ENCODE results near the gene GLE1.
"Not testable (repeated sequence)": the region's sequence is repeated elsewhere in the genome, so short reads cannot be mapped to it uniquely, and the experiment has no call there.

Gene GLE1

DNA sequence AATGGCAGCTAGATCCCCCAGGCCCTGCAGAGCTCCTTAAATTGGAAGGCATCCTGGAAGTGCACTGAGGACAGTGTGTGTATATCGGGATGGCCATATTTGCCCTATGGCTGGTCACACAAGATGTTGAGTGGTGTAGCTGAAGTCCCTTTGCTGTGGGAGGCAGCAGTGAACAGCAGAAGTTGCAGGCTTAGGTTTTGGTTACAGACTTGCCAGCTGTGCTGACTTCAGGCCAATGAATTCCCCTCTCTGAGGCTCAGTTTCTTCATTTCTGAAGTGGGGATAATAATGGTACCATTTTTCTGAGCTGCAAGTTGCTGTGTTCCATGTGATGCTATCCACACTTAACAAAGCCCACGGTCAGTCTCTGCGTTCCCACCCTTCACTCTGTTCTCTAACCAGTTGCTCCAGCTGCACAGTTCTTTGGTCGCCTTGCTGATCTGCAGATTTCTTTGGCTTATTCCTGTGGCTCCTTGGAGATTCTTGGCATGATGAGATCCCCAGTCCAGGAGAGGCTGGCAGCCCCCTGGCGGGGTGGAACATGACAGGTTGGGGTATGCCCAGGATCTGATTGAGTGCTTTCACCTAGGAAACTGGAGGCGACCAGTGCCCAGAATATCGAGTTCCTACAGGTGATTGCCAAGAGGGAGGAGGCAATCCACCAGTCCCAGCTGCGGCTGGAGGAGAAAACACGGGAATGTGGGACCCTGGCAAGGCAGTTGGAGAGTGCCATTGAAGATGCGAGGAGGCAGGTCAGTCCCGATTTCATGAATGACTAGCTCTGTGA is 6.5 kb upstream of the GLE1 start:
- no peak for DNase-seq

DNA sequence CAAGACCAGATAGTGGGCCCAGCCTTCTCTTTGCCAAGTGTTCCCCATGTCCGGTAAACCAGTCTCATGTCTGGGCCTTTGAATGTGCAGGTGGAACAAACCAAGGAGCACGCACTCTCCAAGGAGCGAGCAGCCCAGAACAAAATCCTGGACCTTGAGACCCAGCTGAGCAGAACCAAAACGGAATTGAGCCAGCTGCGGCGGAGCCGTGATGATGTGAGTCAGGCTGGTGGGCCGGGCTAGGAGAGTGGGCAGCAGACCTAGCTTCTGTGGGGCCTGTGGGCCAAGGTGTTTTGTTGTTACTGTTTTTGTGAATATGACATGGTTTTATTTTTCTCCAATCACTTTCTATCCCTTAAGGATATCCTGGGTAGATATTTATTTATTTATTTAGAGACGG is 5.6 kb upstream of the GLE1 start:
- DNase-seq, result no peak

DNA sequence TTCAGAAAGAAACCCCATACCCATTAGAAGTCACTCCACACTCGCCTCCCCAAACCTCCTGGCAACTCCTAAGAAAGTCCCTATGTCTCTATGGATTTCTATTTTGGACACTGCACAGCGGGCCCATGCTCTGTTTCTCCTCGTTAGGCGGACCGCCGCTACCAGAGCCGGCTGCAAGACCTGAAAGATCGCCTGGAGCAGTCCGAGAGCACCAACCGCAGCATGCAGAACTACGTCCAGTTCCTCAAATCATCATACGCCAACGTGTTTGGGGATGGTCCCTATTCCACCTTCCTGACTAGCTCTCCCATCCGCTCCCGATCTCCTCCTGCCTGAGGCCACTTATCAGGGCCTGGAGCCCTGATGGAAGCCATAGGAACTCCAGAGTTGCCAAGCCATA is 4.6 kb upstream of the GLE1 start:
- DNase-seq, result no peak

DNA sequence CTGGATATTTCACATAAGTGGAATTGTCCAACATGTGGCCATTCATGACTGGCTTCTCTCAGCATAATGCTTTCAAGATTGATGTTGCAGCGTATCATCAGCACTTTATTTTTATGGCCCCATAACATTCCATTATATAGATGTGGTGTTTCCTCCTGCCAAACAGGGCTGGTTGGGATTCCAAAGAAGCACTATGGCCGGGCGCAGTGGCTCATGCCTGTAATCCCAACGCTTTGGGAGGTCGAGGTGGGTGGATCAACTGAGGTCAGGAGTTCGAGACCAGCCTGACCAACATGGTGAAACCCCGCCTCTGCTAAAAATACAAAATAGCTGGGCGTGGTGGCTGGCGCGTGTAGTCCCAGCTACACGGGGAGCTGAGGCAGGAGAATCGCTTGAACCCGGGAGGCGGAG is 1.1 kb upstream of the GLE1 start:
- not testable (repeated sequence) for DNase-seq

DNA sequence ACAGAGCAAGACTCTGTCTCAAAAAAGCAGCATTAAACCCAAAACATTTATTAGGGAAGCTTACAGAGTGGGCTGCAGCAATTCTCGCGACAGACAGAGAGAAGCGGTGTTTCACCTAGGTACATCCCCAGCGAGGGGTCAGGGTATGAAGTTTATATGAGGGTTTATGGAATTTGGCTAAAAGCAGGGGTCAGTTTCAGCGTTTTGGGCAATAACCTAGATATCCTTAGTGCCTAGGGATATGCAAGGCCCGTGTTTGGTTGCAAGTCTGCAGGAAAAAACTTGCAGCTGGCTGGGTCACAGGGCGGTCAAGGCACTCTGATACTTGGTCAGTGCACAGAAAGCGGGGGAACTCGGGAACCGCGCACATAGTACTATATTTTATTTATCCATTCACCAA is 649 bp upstream of the GLE1 start:
- peak in 2 of 3 donors; percentile 2 to 5 for DNase-seq

DNA sequence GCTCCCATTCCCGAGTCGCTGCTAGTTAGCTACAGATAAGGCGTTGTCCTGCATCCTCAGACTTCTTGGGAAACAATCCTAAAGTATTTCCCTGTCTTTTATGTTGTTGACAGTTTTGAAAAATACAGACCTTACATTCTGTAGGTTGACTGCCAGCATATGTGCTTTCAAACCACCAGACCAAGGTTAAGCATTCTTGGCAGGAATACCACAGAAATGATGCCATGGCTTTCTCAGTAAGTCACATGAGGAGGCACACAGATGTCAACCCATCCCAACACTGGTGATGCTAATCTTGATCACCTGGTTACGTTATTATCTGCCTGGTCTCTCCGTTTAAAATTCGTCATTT is 871 bp downstream of the GLE1 start:
- DNase-seq, result no peak

DNA sequence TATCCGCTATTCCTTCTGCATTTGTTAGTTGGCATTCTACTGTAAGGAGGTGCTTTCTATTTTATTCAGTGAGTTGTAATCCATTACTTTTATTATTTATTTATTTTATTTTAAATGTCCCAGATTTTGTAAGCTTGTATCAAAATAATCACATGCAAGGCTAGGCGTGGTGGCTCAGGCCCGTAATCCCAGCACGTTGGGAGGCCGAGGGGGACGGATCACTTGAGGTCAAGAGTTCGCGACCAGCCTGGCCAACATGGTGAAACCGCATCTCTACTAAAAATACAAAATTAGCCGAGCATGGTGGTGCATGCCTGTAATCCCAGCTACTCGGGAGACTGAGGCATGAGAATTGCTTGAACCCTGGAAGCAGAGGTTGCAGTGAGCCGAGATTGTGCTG is 1.4 kb downstream of the GLE1 start:
- not testable (repeated sequence) for DNase-seq

DNA sequence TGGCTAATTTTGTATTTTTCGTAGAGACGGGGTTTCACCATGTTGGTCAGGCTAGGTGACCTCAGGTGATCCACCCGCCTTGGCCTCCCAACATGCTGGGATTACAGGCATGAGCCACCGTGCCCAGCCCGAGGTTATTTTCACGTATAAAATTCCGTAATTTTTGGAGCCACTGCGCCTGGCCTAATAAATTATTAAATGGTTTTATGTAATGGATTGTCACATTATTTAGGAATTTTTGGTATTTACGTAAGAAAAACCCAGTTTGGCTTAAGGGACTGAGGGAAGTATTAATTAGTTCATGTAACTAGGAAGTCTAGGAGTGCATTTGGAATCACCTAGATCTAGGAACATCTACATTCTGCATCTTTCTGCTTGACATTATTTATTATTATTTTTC is 8.3 kb downstream of the GLE1 start:
- DNase-seq, result no peak

DNA sequence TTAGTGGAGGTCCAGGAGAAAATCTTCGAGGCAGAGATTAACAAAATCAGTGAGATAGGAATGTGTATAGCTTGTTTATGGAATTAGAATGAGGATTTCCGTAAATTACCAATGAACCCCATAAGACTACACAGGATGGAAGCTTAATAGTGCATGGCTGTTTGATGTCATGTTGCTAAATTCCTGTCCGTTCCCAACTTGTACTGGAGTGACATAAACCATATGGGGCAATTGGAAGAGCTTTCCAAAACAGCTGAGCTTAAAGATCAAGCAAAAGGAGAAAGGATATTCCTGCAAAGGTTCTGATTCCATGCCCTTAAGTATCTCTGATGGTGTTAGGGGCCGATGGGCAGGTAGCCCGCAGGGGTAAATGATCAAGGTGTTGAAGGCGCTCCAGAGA is 17.4 kb downstream of the GLE1 start:
- DNase-seq, result no peak

DNA sequence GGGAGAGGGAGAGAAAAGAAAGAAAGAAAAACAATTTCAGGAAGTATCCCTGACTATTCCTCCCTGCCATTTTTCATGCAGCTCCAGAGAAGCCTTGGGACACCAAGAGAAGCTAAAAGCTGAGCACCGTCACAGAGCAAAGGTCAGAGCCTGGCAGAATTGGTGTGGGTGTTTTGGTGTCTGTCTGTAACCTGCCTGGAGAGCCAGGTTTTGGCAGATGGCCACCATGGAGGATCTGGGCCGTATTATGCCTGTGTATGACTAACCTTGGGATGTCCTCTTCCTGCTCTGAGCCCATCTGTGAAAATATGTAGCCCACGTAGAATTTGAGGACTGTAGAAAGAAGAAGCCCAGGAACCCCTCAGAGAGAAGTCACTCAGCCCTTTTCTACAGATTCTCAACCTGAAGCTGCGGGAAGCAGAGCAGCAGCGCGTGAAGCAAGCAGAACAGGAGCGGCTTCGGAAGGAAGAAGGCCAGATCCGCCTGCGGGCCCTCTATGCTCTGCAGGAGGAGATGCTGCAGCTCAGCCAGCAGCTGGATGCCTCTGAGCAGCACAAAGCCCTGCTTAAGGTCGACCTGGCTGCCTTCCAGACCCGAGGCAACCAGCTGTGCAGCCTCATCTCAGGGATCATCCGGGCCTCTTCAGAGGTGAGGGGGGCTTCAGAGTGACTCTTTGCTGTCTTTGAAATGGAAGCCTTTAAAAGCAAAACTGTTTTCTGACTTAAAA is 18.8 kb downstream of the GLE1 start:
- no peak for DNase-seq

DNA sequence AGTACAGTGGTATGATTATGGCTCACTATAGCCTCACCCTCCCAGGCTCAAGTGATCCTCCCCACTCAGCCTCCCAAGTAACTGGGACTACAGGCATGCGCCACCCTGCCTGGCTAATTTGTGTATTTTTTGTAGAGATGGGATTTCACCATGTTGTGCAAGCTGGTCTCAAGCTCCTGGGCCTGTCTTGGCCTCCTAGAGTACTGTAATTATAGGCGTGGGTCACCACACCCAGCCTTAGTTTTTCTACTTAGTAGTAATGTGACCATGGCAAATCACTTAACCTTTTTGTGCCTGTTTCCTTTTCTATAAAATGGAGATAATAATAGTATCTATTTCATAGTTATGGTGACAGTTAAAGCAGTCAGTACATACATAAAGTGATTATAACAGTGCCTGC is 22.2 kb downstream of the GLE1 start:
- no peak for DNase-seq

DNA sequence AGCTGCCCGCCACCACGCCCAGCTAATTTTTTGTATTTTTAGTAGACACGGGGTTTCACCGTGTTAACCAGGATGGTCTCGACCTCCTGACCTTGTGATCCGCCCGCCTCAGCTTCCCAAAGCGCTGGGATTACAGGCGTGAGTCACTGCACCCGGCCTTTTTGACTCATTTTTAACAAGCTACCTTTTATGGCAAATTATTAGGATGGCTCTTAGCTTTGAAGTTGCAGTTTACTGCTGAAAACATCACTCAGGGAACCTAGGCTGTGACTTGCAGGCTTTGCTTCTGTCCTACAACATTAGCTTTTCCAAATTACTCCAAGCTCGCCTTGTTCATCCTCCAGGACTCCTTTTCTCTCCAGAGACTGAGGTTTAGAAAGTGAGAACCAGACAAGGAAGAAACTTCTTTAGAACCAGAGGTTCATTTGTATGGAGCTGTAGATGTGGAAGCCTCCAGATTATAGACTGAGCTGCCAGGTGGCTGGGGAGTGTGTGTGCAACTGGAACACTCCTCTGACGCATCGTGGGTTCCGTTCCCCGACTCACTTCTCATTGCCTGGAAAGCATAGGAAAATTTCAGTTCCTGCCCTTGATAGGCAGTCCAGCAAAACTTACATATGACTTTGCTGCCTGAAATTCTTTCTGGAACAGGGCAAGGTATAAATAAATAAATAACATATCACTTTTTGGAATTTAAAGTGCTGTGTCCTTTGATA is 24.1 kb downstream of the GLE1 start:
- DNase-seq, result no peak

DNA sequence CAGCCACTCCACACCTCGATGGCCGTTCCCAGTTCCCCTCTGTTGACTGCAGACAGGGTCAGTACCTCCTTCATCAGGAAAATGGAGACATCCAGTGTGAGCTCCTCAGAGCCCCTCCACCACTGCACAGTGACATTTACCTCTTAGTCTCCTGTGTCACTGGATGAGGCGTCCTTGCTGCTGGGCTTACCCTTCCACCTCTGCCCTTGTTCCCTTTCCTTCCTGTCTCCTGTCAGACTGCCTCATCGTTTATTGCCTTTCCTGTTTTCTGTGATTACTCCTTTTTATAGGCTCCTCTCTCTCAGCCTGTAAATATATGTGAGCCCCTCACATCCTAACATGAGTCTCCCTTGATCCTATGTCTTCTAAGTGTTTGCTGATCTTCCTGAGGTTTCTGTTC is 24.7 kb downstream of the GLE1 start:
- no peak for DNase-seq

DNA sequence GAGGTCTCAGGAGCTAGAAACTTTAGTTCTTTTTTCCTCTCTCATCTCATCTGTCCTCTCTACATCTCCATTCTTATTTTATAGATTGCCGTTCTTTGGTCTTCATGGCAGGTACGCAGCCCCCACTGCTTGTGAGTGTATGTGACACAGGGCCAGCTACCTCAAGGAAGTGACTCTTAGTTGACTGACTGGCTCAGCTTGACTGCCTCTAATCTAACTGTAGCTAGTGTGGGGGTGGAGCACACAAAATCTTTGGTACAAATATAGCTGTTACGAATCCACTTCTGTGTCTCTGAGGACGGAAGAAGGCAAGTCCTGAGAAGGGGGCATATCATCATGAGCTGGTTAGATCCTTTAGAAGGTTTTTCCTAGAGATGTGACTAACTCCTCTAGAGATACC is 28.1 kb downstream of the GLE1 start:
- DNase-seq, result no peak

DNA sequence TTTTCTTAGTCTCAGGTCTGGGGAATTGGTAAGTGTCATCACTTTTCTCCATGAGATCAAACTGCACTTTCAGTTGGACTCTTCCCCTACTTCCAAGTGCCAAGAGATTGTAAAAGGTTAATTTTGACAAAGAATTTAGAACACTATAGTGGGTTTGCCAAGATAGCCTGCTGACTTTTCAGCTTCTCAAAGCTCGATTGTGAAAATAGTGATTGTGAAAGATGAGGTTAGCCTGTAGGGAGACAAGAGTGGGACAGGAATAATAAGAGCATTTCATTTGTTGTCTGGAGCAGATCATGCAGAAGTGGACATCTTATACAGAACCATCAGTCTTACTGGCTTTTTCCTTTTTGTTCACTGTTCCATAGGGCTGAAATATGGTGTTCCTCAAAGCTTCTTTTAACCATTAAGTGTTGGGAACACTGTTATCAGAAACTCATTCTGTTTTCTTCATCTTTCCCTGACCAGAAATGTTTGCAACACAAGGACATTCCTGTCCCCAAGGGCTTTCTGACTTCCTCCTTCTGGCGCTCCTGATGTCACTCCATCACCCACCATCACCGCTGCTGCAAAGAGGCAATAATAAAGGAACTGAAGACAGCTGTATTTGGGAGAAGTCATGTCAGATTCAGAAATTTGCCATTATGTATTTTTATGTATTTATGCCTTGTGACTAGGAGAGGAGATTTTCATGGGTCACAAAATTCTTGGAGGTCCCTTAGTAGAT is 36.3 kb downstream of the GLE1 start:
- DNase-seq, result peak; percentile 74 to 78 (median 77)

DNA sequence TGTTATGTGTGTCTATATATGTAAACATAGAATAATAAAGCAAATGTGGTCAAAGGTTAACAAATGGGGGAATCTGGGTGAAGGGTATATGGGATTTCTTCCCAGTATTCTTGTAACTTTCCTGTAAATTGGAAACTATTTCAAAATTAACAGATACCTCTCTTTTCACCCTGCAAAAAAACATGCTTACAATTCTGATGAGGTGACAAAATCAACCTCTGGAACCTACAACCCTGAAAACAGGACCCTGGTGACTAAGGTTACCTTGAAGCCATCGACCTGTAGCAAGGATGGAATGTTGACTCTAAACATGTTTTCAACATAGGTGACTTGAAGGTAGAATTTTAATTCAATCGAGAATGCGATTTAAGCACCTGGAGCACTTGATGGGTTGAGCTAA is 42.0 kb downstream of the GLE1 start:
- DNase-seq, result no peak

DNA sequence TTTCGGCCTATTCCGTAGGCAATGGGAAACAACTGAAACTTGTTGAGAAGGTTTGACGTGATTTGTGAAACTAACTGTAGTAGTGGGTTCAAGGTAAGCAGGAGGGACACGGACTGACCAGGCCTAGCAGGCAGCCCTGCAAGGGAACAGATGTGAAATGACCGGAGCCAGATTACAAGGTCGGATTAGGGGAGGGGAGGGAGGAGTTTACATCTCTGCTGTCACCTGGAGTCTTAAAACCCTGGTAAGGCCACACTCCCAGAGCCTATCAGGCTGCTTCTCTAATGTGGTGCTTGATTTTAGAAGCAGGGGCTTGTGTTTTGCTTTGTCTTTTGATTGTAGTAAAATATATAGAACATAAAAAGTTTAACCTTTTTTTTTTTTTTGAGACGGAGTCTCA is 44.4 kb downstream of the GLE1 start:
- DNase-seq, result no peak

DNA sequence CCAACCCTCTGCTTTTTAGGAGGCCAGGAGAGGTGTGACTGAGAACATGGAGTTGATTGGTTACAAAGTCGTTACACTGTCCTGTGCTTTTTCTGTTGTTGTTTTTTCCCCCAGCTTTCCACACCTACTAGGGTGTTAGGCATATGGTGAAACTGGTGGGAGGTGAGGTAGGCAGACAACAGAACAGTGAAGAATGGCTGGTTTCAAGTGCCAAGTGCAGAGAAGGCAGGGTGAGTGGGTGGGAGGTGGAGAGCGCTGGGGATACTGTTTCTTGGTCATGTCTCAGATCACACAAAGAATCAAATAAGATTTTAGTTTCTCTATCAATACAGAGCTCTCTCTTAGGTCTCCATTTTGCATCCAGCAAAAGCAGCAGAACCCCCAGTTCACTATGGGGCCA is 45.7 kb downstream of the GLE1 start:
- peak in 1 of 3 donors; percentile 28 for DNase-seq

DNA sequence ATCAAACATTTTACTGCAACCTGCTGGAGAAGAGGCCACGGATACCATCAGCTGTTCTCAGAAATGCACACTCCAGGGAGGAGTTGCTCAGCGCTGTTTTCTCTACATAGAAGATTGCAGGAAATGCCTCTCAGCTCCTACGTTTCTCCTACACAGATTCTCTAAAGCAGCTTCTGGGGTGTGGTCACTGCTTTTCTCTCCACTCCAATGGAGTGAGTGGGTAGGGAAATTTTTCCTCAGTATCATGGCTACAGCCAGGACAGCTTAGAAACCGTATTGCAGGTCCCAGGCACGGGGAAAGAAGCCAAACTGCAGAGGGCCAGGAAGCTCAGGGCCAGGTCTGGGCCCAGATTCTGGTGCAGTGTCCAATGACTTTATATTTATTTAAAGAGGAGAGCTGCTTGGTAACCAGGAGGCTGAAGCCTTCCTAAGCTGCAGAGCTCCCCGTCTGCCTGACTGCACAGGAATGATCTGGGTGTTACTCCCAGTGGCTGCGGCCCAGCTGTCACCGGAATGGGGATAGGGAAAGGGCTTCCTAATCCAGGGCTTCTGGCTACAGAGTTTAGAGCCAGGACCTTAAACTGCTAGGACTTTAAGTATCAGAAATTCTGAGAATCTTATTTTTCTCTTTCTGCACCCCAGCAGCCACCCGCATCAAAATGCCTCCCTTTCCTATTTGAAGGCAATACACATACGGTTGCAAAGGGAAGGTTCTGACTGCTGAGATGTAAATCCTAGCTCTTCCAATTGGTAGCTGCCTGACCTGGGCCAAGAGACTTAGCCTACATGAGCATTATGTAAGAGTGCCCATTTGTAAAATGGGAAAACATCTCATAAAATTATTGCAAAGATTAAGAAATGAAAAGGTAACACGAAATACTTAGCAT is 46.5 kb downstream of the GLE1 start:
- peak in 2 of 3 donors; percentile 27 to 33 for DNase-seq

DNA sequence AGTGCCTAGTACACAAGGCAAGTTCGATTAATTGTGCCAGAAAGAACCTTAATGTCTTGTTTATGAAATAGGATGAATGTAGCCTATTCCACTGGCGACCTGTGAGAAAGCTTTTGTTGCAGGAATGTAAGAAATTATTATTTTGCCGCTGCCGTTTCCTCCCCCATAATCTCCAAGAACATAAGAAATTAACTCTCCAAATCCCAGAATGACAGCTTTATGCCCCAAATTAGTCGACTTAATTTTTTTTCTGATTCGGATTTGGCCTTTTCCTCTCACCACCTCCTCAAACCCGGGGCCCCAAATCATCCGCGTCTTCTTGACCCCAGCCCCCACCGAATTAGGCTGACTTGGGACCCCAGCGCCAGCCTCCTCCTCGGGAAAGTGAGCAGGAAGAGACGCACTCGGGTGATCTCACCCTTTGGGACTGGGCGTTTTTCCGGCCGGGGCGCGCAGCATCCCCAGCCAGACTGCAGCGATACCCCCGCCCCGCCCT is 47.2 kb downstream of the GLE1 start:
- DNase-seq, result no peak

DNA sequence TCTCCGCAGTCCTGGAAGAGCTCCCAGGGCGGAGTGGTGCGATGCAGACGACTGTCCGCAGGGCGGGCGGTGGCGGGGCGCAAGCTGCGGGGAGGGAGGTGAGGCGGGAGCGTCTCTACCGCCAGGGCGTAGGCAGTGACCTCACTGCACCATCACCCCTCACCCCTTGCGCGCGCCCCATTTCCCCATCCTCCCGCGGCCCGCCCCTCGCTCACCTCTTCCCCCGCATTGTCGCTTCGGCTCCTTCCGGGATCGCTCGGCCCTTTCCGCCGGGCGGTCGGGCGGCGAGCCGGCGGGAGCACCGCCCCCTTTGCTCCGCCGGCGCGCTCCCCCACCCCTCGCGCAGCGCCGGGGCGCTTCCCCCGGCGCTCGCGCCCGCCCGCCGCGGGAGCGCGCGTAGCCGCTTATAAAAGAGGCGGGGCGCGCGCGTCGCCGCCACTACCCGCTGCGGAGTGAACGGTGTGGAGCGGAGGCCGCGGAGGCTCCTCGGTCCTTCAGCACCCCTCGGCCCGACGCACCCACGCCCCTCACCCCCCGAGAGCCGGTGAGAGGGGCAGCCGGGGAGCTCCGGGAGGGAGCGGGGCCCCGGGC is 47.7 kb downstream of the GLE1 start, which contains the start of gene SPTAN1:
Gene SPTAN1, plus strand, starts transcription at position 435 of the 591 bp plus-strand sequence. CDS start 14,154 bp downstream, outside the sequence.
- DNase-seq, result peak; percentile 94 to 98 (median 97)

Measured in suppressor macrophage treated with lipopolysaccharide for 1 hour (primary cell).